Neural cell (in vitro differentiated cells): ENCODE data around the gene POLR1C. TPM values are rescaled to one million over a fixed set of nuclear protein-coding genes. Genes with fewer than 3 reads are reported as not detected.

ENCODE experiments used
- H2AFZ ChIP-seq: fragments of 200-600, 300-800 bp; sonication (generic), shearing (Covaris generic); 2 replicates; pipeline ENCODE4 v1.6.0; 2014; ENCODE audit warnings: low read depth, mild to moderate bottlenecking, antibody characterized with exemption, low read length, moderate library complexity
- H3F3A ChIP-seq: fragments of 200-600 bp; shearing (Covaris generic); 2 replicates; pipeline ENCODE4 v1.6.1; 2016; ENCODE audit warnings: mild to moderate bottlenecking, moderate library complexity, mixed read lengths, antibody characterized with exemption, low read length; ENCODE audit not compliant: insufficient read depth, poor library complexity, severe bottlenecking
- H3K27ac ChIP-seq: fragments of 200-600, 300-800 bp; sonication (generic), shearing (Covaris generic); 2 replicates; pipeline ENCODE4 v1.5.1; 2014; ENCODE audit warnings: mild to moderate bottlenecking, low read length, moderate library complexity
- H3K27me3 ChIP-seq: fragments of 300-800, 200-600 bp; sonication (generic), shearing (Covaris generic); 2 replicates; pipeline ENCODE4 v1.6.0; 2014; ENCODE audit warnings: mild to moderate bottlenecking, low read depth, low read length, moderate library complexity; ENCODE audit not compliant: insufficient read depth
- H3K36me3 ChIP-seq: fragments of 300-800, 200-600 bp; sonication (generic), shearing (Covaris generic); 2 replicates; pipeline ENCODE4 v1.5.1; 2014; ENCODE audit warnings: mild to moderate bottlenecking, antibody characterized with exemption, low read length, moderate library complexity; ENCODE audit not compliant: insufficient read depth
- H3K4me2 ChIP-seq: fragments of 300-800, 200-600 bp; sonication (generic), shearing (Covaris generic); 2 replicates; pipeline ENCODE4 v1.6.0; 2014; ENCODE audit warnings: mild to moderate bottlenecking, low read length
- H3K4me3 ChIP-seq: fragments of 300-800, 200-600 bp; sonication (generic), shearing (Covaris generic); 2 replicates; pipeline ENCODE4 v1.5.1; 2014; ENCODE audit warnings: mild to moderate bottlenecking, low read length, moderate library complexity
- H3K79me2 ChIP-seq: fragments of 200-600 bp; shearing (Covaris generic); replicated peaks from 2 replicates; pipeline ENCODE4 v1.6.0; 2014; ENCODE audit warnings: mild to moderate bottlenecking, low read length, moderate library complexity; ENCODE audit not compliant: insufficient read depth
- H3K9ac ChIP-seq: fragments of 300-800, 200-600 bp; sonication (generic), shearing (Covaris generic); 2 replicates; pipeline ENCODE4 v1.6.1; 2016; ENCODE audit warnings: mild to moderate bottlenecking, low read length, mixed read lengths
- H3K9me2 ChIP-seq: fragments of 200-600 bp; shearing (Covaris generic); 2 replicates; pipeline ENCODE4 v1.6.1; 2016; ENCODE audit warnings: mild to moderate bottlenecking, low read length, mixed read lengths; ENCODE audit not compliant: insufficient read depth
- H3K9me3 ChIP-seq: fragments of 200-600, 300-800 bp; sonication (generic), shearing (Covaris generic); 2 replicates; pipeline ENCODE4 v1.6.1; 2016; ENCODE audit warnings: mild to moderate bottlenecking, mixed run types, low read length, moderate library complexity, mixed read lengths
- H4K20me1 ChIP-seq: fragments of 200-600 bp; shearing (Covaris generic); 2 replicates; pipeline ENCODE4 v1.6.1; 2016; ENCODE audit warnings: mild to moderate bottlenecking, mixed run types; ENCODE audit not compliant: insufficient read depth
- CTCF ChIP-seq: fragments of 450-650 bp; IDR thresholded peaks from 2 replicates; pipeline ENCODE4 v1.5.1; 2014; ENCODE audit warnings: antibody characterized with exemption, mild to moderate bottlenecking, moderate library complexity; ENCODE audit not compliant: poor library complexity, severe bottlenecking
- EP300 ChIP-seq: fragments of 450-650 bp; conservative IDR thresholded peaks from 2 replicates; pipeline ENCODE4 v1.6.1; 2014; ENCODE audit warnings: antibody characterized with exemption, mild to moderate bottlenecking, moderate library complexity; ENCODE audit not compliant: poor library complexity, severe bottlenecking
- EZH2 ChIP-seq: fragments of 200-600, 300-800 bp; shearing (Covaris generic), sonication (generic); IDR thresholded peaks from 2 replicates; pipeline ENCODE4 v1.6.1; 2014; ENCODE audit warnings: antibody characterized with exemption, low read length, borderline replicate concordance, mild to moderate bottlenecking; ENCODE audit not compliant: insufficient read depth, poor library complexity, severe bottlenecking
- MXI1 ChIP-seq: fragments of 450-650 bp; conservative IDR thresholded peaks from 2 replicates; pipeline ENCODE4 v1.6.1; 2014; ENCODE audit warnings: antibody characterized with exemption, mild to moderate bottlenecking; ENCODE audit not compliant: poor library complexity, severe bottlenecking
- POLR2AphosphoS5 ChIP-seq: IDR thresholded peaks from 2 replicates; pipeline ENCODE4 v1.6.1; 2012
- RAD21 ChIP-seq: fragments of 450-650 bp; conservative IDR thresholded peaks from 2 replicates; pipeline ENCODE4 v1.6.1; 2014; ENCODE audit warnings: antibody characterized with exemption, mild to moderate bottlenecking, moderate library complexity
- REST ChIP-seq: IDR thresholded peaks from 2 replicates; pipeline ENCODE4 v1.6.1; 2012; ENCODE audit warnings: borderline replicate concordance
- SMC3 ChIP-seq: fragments of 450-650 bp; conservative IDR thresholded peaks from 2 replicates; pipeline ENCODE4 v1.6.1; 2014; ENCODE audit warnings: antibody characterized with exemption, mild to moderate bottlenecking, moderate library complexity; ENCODE audit not compliant: poor library complexity
- TAF1 ChIP-seq: IDR thresholded peaks from 2 replicates; pipeline ENCODE4 v1.6.1; 2012; ENCODE audit warnings: low read depth
- polyA plus RNA-seq: library from polyadenylated mRNA; depleted of rRNA; stranded (reverse); fragments of >200 nt; gene quantifications from 2 replicates; pipeline ENCODE4 v1.2.3, GENCODE V29; 2014

Gene POLR1C
- polyA plus RNA-seq, 1 donor from 2014 or later = 88.7 TPM

DNA sequence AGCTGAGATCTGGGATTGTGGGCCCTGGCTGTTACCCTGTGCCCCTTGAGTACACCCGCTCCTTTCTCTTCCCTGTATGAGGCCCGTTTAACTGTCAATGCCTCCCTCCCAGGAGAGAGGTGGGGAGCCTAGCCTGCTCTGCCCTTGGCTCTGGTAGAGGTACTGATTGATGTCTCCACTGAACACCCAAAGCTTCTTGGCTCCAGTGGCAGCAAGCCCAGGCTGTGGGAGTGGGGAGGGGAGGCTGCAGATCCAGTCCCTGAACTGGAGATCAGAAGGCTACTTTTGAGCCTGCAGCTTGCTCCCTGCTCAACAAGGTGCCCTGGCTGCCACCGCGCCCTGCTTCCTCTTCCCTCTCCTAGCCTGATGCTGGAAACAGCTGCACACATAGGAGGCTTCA, 14.2 kb upstream of the POLR1C start:
- H4K20me1 ChIP-seq = no peaks in the 10 kb centered on the region
- no peaks in the 10 kb centered on the region for H3F3A ChIP-seq
- H3K36me3 ChIP-seq = no peaks in the 10 kb centered on the region
- no peak overlapping the region for H3K4me2 ChIP-seq
- H3K79me2 ChIP-seq = no peaks in the 10 kb centered on the region
- H3K9me3 ChIP-seq = no peaks in the 10 kb centered on the region
- H3K27me3 ChIP-seq = no peaks in the 10 kb centered on the region
- no peak overlapping the region for H2AFZ ChIP-seq
- TF ChIP-seq REST (no peak), EZH2 (no peak), SMC3 (no peak), MXI1 (no peak)
- H3K27ac ChIP-seq = no peak overlapping the region
- no peaks in the 10 kb centered on the region for H3K9me2 ChIP-seq
- H3K4me3 ChIP-seq = no peak overlapping the region
- H3K9ac ChIP-seq = no peak overlapping the region

GRCh38 chr6:43503443-43503842, 13.4 kb upstream of the POLR1C start:
- H3K4me2 ChIP-seq = no peak overlapping the region
- no peaks in the 10 kb centered on the region for H3K9me3 ChIP-seq
- H3K27me3 ChIP-seq = no peaks in the 10 kb centered on the region
- H3F3A ChIP-seq = no peaks in the 10 kb centered on the region
- H2AFZ ChIP-seq = no peak overlapping the region
- no peaks in the 10 kb centered on the region for H3K36me3 ChIP-seq
- H3K4me3 ChIP-seq = no peak overlapping the region
- no peaks in the 10 kb centered on the region for H3K79me2 ChIP-seq
- H3K9me2 ChIP-seq = no peaks in the 10 kb centered on the region
- no peak for TF ChIP-seq EP300
- TF ChIP-seq MXI1 = no peak
- no peak for TF ChIP-seq POLR2AphosphoS5
- no peak for TF ChIP-seq CTCF
- no peak for TF ChIP-seq EZH2
- TF ChIP-seq REST = no peak
- TF ChIP-seq RAD21 = no peak
- TF ChIP-seq TAF1 = no peak
- TF ChIP-seq SMC3 = no peak
- no peaks in the 10 kb centered on the region for H4K20me1 ChIP-seq
- H3K27ac ChIP-seq = no peak overlapping the region
- H3K9ac ChIP-seq = no peak overlapping the region
